B cell (primary cell): ENCODE results near the gene C16orf82. TPM values are rescaled to one million over a fixed set of nuclear protein-coding genes. Genes with fewer than 3 reads are reported as not detected.

Source experiments
- ATAC-seq: fragments of 200-7000 bp; cut with Tn5 transposase; one replicate; pipeline ENCODE4 v1.10.0; 2021; ENCODE audit warnings: low read depth, mild to moderate bottlenecking, moderate number of reproducible peaks, moderate library complexity
- CTCF ChIA-PET: fragments of 350-600 bp; sonication (Branson Sonifier 250); formaldehyde crosslinking; loops from one replicate; lab custom pipeline; 2021; ENCODE audit warnings: antibody characterized with exemption, inconsistent platforms; lab: Charles Lee
- POLR2A ChIA-PET: fragments of 350-600 bp; sonication (Branson Sonifier 250); formaldehyde crosslinking; loops from one replicate; lab custom pipeline; 2021; ENCODE audit warnings: antibody characterized with exemption; lab: Charles Lee
- DNase-seq: peaks from one replicate; pipeline ENCODE4 v3.0.0; 2013
- H2AFZ ChIP-seq: 2 replicates; pipeline ENCODE4 v1.6.1; 2012; ENCODE audit warnings: mild to moderate bottlenecking, low read depth, low read length; ENCODE audit not compliant: insufficient read depth, poor library complexity, severe bottlenecking
- H3K27ac ChIP-seq, 2 donors: 1 replicate in 1 of 2; 2 replicates in 1 of 2; pipeline ENCODE4 v1.5.1; 2012 to 2013; ENCODE audit warnings: low read length in 2 of 2, mild to moderate bottlenecking in 2 of 2, moderate library complexity in 1 of 2
- H3K27me3 ChIP-seq, 4 experiments: fragments of 200-600 bp in 1 of 4; sonication (generic) in 1 of 4; replicated peaks in 1 of 4; 1 replicate in 2 of 4; 2 replicates in 2 of 4; pipeline versions ENCODE4 v1.6.1 to v1.7.0; 2013 to 2016; ENCODE audit warnings: low read length in 3 of 4, mild to moderate bottlenecking in 2 of 4, mixed read lengths in 1 of 4, moderate library complexity in 1 of 4; ENCODE audit not compliant: insufficient read depth in 4 of 4, control insufficient read depth in 3 of 4; ENCODE audit errors: control extremely low read depth in 1 of 4
- H3K36me3 ChIP-seq, 2 experiments: replicated peaks in 1 of 2; 1 replicate in 1 of 2; 2 replicates in 1 of 2; pipeline versions ENCODE4 v1.6.1 to v1.7.1; 2013; ENCODE audit warnings: low read length in 1 of 2; ENCODE audit not compliant: insufficient read depth in 2 of 2, control insufficient read depth in 1 of 2; ENCODE audit errors: control extremely low read depth in 1 of 2, extremely low read depth in 1 of 2
- H3K4me1 ChIP-seq, 2 donors: fragments of 200-600 bp in 1 of 2; sonication (generic) in 1 of 2; 1 replicate in 1 of 2; 2 replicates in 1 of 2; pipeline versions ENCODE4 v1.5.1 to v1.6.1; 2013 to 2017; ENCODE audit warnings: low read length in 2 of 2; ENCODE audit not compliant: control insufficient read depth in 2 of 2, insufficient read depth in 2 of 2
- H3K4me2 ChIP-seq: replicated peaks from 2 replicates; pipeline ENCODE3; 2012; ENCODE audit warnings: mild to moderate bottlenecking, low read depth, low read length; ENCODE audit not compliant: poor library complexity, severe bottlenecking
- H3K4me3 ChIP-seq, 5 experiments: fragments of 200-600 bp in 1 of 5; sonication (generic) in 1 of 5; 1 replicate in 3 of 5; 2 replicates in 2 of 5; pipeline versions ENCODE4 v1.5.1 to v1.7.0; 2011 to 2016; ENCODE audit warnings: low read length in 4 of 5, mild to moderate bottlenecking in 4 of 5, low read depth in 2 of 5, control low read depth in 1 of 5, moderate library complexity in 1 of 5; ENCODE audit not compliant: insufficient read depth in 1 of 5; ENCODE audit errors: control extremely low read depth in 1 of 5, extremely low read depth in 1 of 5
- H3K79me2 ChIP-seq: fragments of 200-600 bp; sonication (generic); one replicate; pipeline ENCODE4 v1.6.0; 2016; ENCODE audit warnings: low read length; ENCODE audit not compliant: control insufficient read depth, insufficient read depth
- H3K9ac ChIP-seq: fragments of 200-600 bp; sonication (generic); 2 replicates; pipeline ENCODE4 v1.6.1; 2017; ENCODE audit warnings: mild to moderate bottlenecking, low read length, moderate library complexity
- H3K9me3 ChIP-seq, 3 donors: one replicate each; pipeline versions ENCODE4 v1.6.1 to v1.7.1; 2013; ENCODE audit warnings: low read length in 2 of 3; ENCODE audit not compliant: control insufficient read depth in 2 of 3, insufficient read depth in 1 of 3; ENCODE audit errors: control extremely low read depth in 1 of 3
- H4K20me1 ChIP-seq: 2 replicates; pipeline ENCODE4 v1.6.0; 2012; ENCODE audit warnings: mild to moderate bottlenecking, low read length; ENCODE audit not compliant: insufficient read depth, control insufficient read depth, poor library complexity, severe bottlenecking
- H3K27ac Mint-ChIP-seq: one replicate; pipeline ENCODE4 v1.8.0; 2021; ENCODE audit warnings: mixed read lengths
- H3K27me3 Mint-ChIP-seq: one replicate; pipeline ENCODE4 v1.8.0; 2021; ENCODE audit warnings: mixed read lengths
- H3K4me1 Mint-ChIP-seq: one replicate; pipeline ENCODE4 v1.8.0; 2021; ENCODE audit warnings: mixed read lengths
- H3K4me3 Mint-ChIP-seq: one replicate; pipeline ENCODE4 v1.8.0; 2021; ENCODE audit warnings: mixed read lengths
- H3K9me3 Mint-ChIP-seq: one replicate; pipeline ENCODE4 v1.8.0; 2022; ENCODE audit warnings: mixed read lengths; ENCODE audit not compliant: insufficient read depth
- EZH2 ChIP-seq: IDR thresholded peaks from 2 replicates; pipeline ENCODE4 v1.6.1; 2012; ENCODE audit warnings: borderline replicate concordance, low read depth, mild to moderate bottlenecking, moderate library complexity, low read length; ENCODE audit not compliant: insufficient read depth, poor library complexity, severe bottlenecking
- WGBS: methylation state at CpG from one replicate; pipeline ENCODE4 v1.1.5; 2013; ENCODE audit warnings: missing lambda C conversion rate; ENCODE audit not compliant: insufficient coverage; 5-methylcytosine and 5-hydroxymethylcytosine counted together
- intact Hi-C: fragments of 100-400 bp; cut with micrococcal nuclease; formaldehyde crosslinking; loops from one replicate; pipeline ENCODE4 v1.10.0; 2022
- polyA plus RNA-seq: library from polyadenylated mRNA; depleted of rRNA; stranded (reverse); fragments of >200 nt; gene quantifications from 2 replicates; pipeline ENCODE4 v1.2.3, GENCODE V29; 2012
- total RNA-seq, 2 donors: library from RNA; stranded (reverse); fragments of 120-200 nt in 1 of 2; gene quantifications; 1 replicate in 1 of 2; 2 replicates in 1 of 2; pipeline versions ENCODE4 v1.2.3 to v1.2.4, GENCODE V29; 2013 to 2022
- TF ChIP-seq, protein P1 (sequence below): fragments of 200-600 bp; IDR thresholded peaks from one replicate; pipeline ENCODE4 v1.8.0; 2022; ENCODE audit warnings: antibody characterized with exemption, mild to moderate bottlenecking

C16orf82 gene
- total and polyA plus RNA-seq, 2 donors (not counting 1 experiment from before 2014, with no cell fraction given) = not detected

DNA sequence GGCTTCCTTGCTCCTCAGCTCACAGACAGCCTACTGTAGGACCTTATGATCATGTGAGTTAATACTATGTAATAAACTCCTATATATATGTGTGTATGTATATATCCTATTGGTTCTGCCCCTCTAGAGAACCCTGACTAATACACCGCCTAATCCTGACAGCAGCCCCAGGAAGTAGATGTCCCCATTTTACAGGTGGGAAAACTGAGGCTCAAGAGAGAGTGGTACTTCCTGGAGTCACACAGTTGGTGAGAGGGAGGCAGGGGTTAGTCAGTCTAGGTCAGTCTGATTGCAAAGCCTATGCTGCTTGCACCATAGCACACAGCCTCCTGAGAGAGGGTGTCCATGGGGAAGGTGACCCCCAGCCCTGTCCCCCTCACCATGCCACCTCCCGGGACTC lies 42.7 kb upstream of the C16orf82 start:
- Mint-ChIP-seq H3K27me3 (peaks cover 4% of the 10 kb centered on the region), H3K27ac (no peak overlapping the region), H3K4me1 (no peaks in the 10 kb centered on the region), H3K9me3 (peaks cover 2% of the 10 kb centered on the region), H3K4me3 (no peak overlapping the region)
- ATAC-seq = no peak
- Histone ChIP-seq H4K20me1 (no peaks in the 10 kb centered on the region), H3K27me3 (no peaks in the 10 kb centered on the region), H3K9me3 (peaks cover 0 to 9% (median 0%) of the 10 kb centered on the region in 3 donors), H3K4me2 (no peak overlapping the region), H3K27ac (no peak overlapping the region), H3K9ac (no peak overlapping the region), H3K4me1 (no peaks in the 10 kb centered on the region), H3K4me3 (no peak overlapping the region), H3K36me3 (no peaks in the 10 kb centered on the region), H2AFZ (no peak overlapping the region), H3K79me2 (no peaks in the 10 kb centered on the region)
- CTCF ChIA-PET = no interaction called here
- TF ChIP-seq EZH2 = no peak
- TF ChIP-seq, protein P1, sequence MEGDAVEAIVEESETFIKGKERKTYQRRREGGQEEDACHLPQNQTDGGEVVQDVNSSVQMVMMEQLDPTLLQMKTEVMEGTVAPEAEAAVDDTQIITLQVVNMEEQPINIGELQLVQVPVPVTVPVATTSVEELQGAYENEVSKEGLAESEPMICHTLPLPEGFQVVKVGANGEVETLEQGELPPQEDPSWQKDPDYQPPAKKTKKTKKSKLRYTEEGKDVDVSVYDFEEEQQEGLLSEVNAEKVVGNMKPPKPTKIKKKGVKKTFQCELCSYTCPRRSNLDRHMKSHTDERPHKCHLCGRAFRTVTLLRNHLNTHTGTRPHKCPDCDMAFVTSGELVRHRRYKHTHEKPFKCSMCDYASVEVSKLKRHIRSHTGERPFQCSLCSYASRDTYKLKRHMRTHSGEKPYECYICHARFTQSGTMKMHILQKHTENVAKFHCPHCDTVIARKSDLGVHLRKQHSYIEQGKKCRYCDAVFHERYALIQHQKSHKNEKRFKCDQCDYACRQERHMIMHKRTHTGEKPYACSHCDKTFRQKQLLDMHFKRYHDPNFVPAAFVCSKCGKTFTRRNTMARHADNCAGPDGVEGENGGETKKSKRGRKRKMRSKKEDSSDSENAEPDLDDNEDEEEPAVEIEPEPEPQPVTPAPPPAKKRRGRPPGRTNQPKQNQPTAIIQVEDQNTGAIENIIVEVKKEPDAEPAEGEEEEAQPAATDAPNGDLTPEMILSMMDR = no peak
- POLR2A ChIA-PET = no interaction called here
- intact Hi-C loops = no loop called here
- no peak for DNase-seq
- 60% methylated on average over 1 of the region's 2 CpGs for WGBS

DNA sequence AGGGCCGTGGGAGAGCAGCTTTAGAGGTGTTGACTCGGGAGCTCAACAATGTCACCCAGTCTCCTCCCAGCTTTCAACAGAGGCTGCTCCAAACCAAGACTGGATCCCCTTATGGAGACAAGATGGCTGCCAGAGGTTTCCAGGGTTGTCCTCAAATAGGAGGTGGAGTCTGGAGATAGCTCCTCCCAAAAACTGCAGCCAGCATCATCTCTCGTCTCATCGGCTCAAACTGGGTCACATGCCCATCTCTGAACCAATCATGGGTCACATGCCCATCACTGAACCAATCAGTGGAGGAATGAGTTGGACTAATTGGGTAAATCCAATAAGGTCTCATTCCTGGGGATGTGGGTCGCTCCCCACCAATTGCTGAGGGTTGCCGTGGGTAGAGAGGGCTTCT lies 41.1 kb upstream of the C16orf82 start:
- CTCF ChIA-PET = no interaction called here
- ATAC-seq = no peak
- no peaks in the 10 kb centered on the region for H3K27me3 ChIP-seq
- H3K36me3 ChIP-seq = no peaks in the 10 kb centered on the region
- Mint-ChIP-seq H3K4me1 (no peaks in the 10 kb centered on the region), H3K27ac (no peak overlapping the region), H3K9me3 (no peaks in the 10 kb centered on the region), H3K27me3 (peaks cover 12% of the 10 kb centered on the region), H3K4me3 (no peak overlapping the region)
- POLR2A ChIA-PET = no interaction called here
- H2AFZ ChIP-seq = no peak overlapping the region
- H3K9ac ChIP-seq = no peak overlapping the region
- TF ChIP-seq, protein P1 = no peak
- TF ChIP-seq EZH2 = no peak
- H3K79me2 ChIP-seq = no peaks in the 10 kb centered on the region
- H3K27ac ChIP-seq = no peak overlapping the region
- H3K9me3 ChIP-seq = peaks cover 0 to 7% (median 0%) of the 10 kb centered on the region in 3 donors
- no peaks in the 10 kb centered on the region for H4K20me1 ChIP-seq
- no peaks in the 10 kb centered on the region for H3K4me1 ChIP-seq
- H3K4me2 ChIP-seq = no peak overlapping the region
- H3K4me3 ChIP-seq = no peak overlapping the region
- intact Hi-C loops = no loop called here
- DNase-seq = no peak
- WGBS = 88% methylated on average over 3 of the region's 6 CpGs
